ENCODE measurements around the gene PPP6R3.
"Not testable (repeated sequence)": the region's sequence is repeated elsewhere in the genome, so short reads cannot be mapped to it uniquely, and the experiment has no call there.

PPP6R3 gene

GRCh38 chr11:68436162-68436888 lies 24.2 kb upstream of the PPP6R3 start:
- no peak for DNase-seq

- no peak for DNase-seq
Measured at GRCh38 chr11:68436985-68437926, 23.3 kb upstream of the PPP6R3 start.

- no peak for DNase-seq
Measured at GRCh38 chr11:68437927-68438657, 22.5 kb upstream of the PPP6R3 start.

GRCh38 chr11:68438658-68439259 lies 21.8 kb upstream of the PPP6R3 start:
- DNase-seq, result no peak

- DNase-seq, result no peak
Measured at GRCh38 chr11:68439355-68440065, 21.0 kb upstream of the PPP6R3 start.

GRCh38 chr11:68440224-68440623 lies 20.3 kb upstream of the PPP6R3 start:
- DNase-seq, result no peak

- no peak for DNase-seq
Measured at GRCh38 chr11:68441466-68442230, 18.9 kb upstream of the PPP6R3 start.

GRCh38 chr11:68442433-68442832 lies 18.1 kb upstream of the PPP6R3 start:
- DNase-seq, result no peak

- DNase-seq, result no peak
Measured at GRCh38 chr11:68444566-68444965, 16.0 kb upstream of the PPP6R3 start.

- no peak for DNase-seq
Measured at GRCh38 chr11:68445531-68446035, 15.0 kb upstream of the PPP6R3 start.

- no peak for DNase-seq
Measured at GRCh38 chr11:68446046-68446725, 14.4 kb upstream of the PPP6R3 start.

- peak; percentile 58 for DNase-seq
Measured at GRCh38 chr11:68447015-68447801, 13.3 kb upstream of the PPP6R3 start.

GRCh38 chr11:68447914-68448313 lies 12.6 kb upstream of the PPP6R3 start:
- not testable (repeated sequence) for DNase-seq

GRCh38 chr11:68448604-68449011 lies 11.9 kb upstream of the PPP6R3 start:
- DNase-seq, result no peak

- no peak for DNase-seq
Measured at GRCh38 chr11:68449951-68450350, 10.6 kb upstream of the PPP6R3 start.

- DNase-seq, result no peak
Measured at GRCh38 chr11:68450711-68451110, 9.8 kb upstream of the PPP6R3 start.

GRCh38 chr11:68454767-68455166 lies 5.8 kb upstream of the PPP6R3 start:
- DNase-seq, result no peak

- no peak for DNase-seq
Measured at GRCh38 chr11:68455485-68455884, 5.1 kb upstream of the PPP6R3 start.

GRCh38 chr11:68457216-68457897 lies 3.2 kb upstream of the PPP6R3 start:
- DNase-seq, result no peak

All from NCI-H2227 treated with DMSO at 0.1 percent for 48 hours (cell line).